Activated T-helper 1 cell treated with anti-CD3 and anti-CD28 coated beads, Interleukin-2, amount 50 U/mL, for 16 hours (primary cell): ENCODE results near the gene SUCLG2.

ENCODE experiments used
- DNase-seq, 2 donors: peaks; one replicate each; pipeline ENCODE4 v3.0.0-alpha.2; 2020; ENCODE audit warnings: low read depth in 1 of 2, low spot score in 1 of 2

Gene SUCLG2

GRCh38 chr3:67327582-67327981, 326.8 kb downstream of the SUCLG2 start:
- no peak for DNase-seq

GRCh38 chr3:67325231-67325630, 329.2 kb downstream of the SUCLG2 start:
- DNase-seq, result no peak
